A549 (cell line): ENCODE data around the gene RIMKLA.

Experiments
- BHLHE40 ChIP-seq: IDR thresholded peaks from 2 replicates; pipeline ENCODE4 v1.6.1; 2012; ENCODE audit warnings: low read depth, low read length, inconsistent platforms
- CTCF ChIP-seq: fragments of >200 bp; sonication (Bioruptor Twin); formaldehyde crosslinking; IDR thresholded peaks from 3 replicates; pipeline ENCODE4 v1.5.1; 2016
- POLR2A ChIP-seq: IDR thresholded peaks from 2 replicates; pipeline ENCODE4 v1.6.1; 2012; ENCODE audit warnings: mild to moderate bottlenecking, low read length
- RAD21 ChIP-seq, 2 experiments: fragments of >200 bp in 1 of 2; sonication (Bioruptor Twin) in 1 of 2; formaldehyde crosslinking in 1 of 2; IDR thresholded peaks in 1 of 2; conservative IDR thresholded peaks in 1 of 2; 2 replicates in 1 of 2; 3 replicates in 1 of 2; pipeline ENCODE4 v1.6.1; 2012 to 2018; ENCODE audit warnings: inconsistent platforms in 1 of 2

DNA sequence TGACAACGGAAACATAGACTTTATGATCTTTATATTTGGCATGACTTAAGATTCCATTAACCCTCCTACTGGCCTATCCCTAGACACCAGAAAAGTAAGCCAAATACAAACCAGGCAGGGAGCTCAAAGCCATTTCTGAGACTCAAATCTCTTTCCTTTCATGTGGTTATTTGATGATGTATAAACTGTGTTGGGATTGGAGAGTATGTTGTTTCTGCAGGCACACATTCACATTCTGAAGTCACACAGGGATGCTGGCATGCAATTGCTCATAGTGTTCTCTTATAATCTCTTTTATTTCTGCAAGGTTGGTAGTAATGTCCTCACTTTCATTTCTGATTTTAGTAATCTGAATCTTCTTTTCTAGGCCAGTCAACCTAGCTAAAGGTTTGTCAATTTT is 69.5 kb downstream of the RIMKLA start:
- TF ChIP-seq RAD21 (conservative IDR thresholded peaks at IDR 0.05 in 1 of 2, IDR thresholded peaks at IDR 0.05 in 1 of 2) (no peak), CTCF (no peak), POLR2A (no peak), BHLHE40 (no peak)
